Liver (tissue), 9 donors: ENCODE data around the gene ASXL1. TPM values are rescaled to one million over a fixed set of nuclear protein-coding genes. Genes with fewer than 3 reads are reported as not detected.
A peak's percentile ranks its signal among the peaks of the same experiment; 100 is the strongest.

Experiments used
- DNase-seq: peaks from one replicate; pipeline ENCODE4 v3.0.0-alpha.2; 2017; ENCODE audit warnings: low spot score
- H3K27ac ChIP-seq, 2 donors: one replicate each; pipeline ENCODE4 v1.7.0; 2013; ENCODE audit warnings: inconsistent platforms in 2 of 2, low read length in 2 of 2, control low read depth in 1 of 2, low read depth in 1 of 2, mild to moderate bottlenecking in 1 of 2
- H3K27me3 ChIP-seq, 4 donors: one replicate each; pipeline versions ENCODE4 v1.6.1 to v1.7.0; 2013; ENCODE audit warnings: low read length in 3 of 4, inconsistent platforms in 1 of 4, mild to moderate bottlenecking in 1 of 4, moderate library complexity in 1 of 4; ENCODE audit not compliant: control insufficient read depth in 4 of 4, insufficient read depth in 4 of 4
- H3K36me3 ChIP-seq, 4 donors: one replicate each; pipeline versions ENCODE4 v1.6.1 to v1.7.0; 2013; ENCODE audit warnings: low read length in 3 of 4, mild to moderate bottlenecking in 3 of 4, low read depth in 1 of 4, moderate library complexity in 1 of 4; ENCODE audit not compliant: control insufficient read depth in 4 of 4, insufficient read depth in 3 of 4
- H3K4me1 ChIP-seq, 4 donors: one replicate each; pipeline versions ENCODE4 v1.6.1 to v1.7.0; 2013; ENCODE audit warnings: low read length in 3 of 4, mild to moderate bottlenecking in 3 of 4, moderate library complexity in 1 of 4; ENCODE audit not compliant: control insufficient read depth in 4 of 4, insufficient read depth in 4 of 4
- H3K4me3 ChIP-seq, 3 donors: one replicate each; pipeline versions ENCODE4 v1.6.1 to v1.7.0; 2013; ENCODE audit warnings: low read length in 3 of 3, control low read depth in 1 of 3, low read depth in 1 of 3, mild to moderate bottlenecking in 1 of 3
- H3K9ac ChIP-seq, 2 donors: one replicate each; pipeline ENCODE4 v1.7.0; 2013; ENCODE audit warnings: low read length in 2 of 2, mild to moderate bottlenecking in 2 of 2, moderate library complexity in 2 of 2, control low read depth in 1 of 2, low read depth in 1 of 2
- H3K9me3 ChIP-seq, 4 donors: one replicate each; pipeline versions ENCODE4 v1.6.1 to v1.7.0; 2013; ENCODE audit warnings: low read length in 3 of 4; ENCODE audit not compliant: control insufficient read depth in 4 of 4
- EGR1 ChIP-seq, 2 donors: IDR thresholded peaks; 2 replicates each; pipeline ENCODE4 v1.6.1; 2016 to 2018; ENCODE audit warnings: antibody characterized with exemption in 2 of 2, low read depth in 2 of 2
- FOXA1 ChIP-seq: IDR thresholded peaks from 2 replicates; pipeline ENCODE4 v1.6.1; 2016; ENCODE audit warnings: antibody characterized with exemption
- FOXA2 ChIP-seq: IDR thresholded peaks from 2 replicates; pipeline ENCODE4 v1.6.1; 2016; ENCODE audit warnings: antibody characterized with exemption
- HNF4A ChIP-seq, 2 donors: conservative IDR thresholded peaks; 2 replicates each; pipeline ENCODE4 v1.6.1; 2016; ENCODE audit warnings: antibody characterized with exemption in 2 of 2, mild to moderate bottlenecking in 2 of 2
- HNF4G ChIP-seq: IDR thresholded peaks from 2 replicates; pipeline ENCODE4 v1.6.1; 2016; ENCODE audit warnings: antibody characterized with exemption
- NR2F2 ChIP-seq: IDR thresholded peaks from 2 replicates; pipeline ENCODE4 v1.6.1; 2016; ENCODE audit warnings: antibody characterized with exemption
- RAD21 ChIP-seq, 2 donors: IDR thresholded peaks; 2 replicates each; pipeline ENCODE4 v1.6.1; 2016; ENCODE audit warnings: antibody characterized with exemption in 2 of 2, mild to moderate bottlenecking in 2 of 2
- RXRA ChIP-seq, 2 donors: IDR thresholded peaks; 2 replicates each; pipeline ENCODE4 v1.6.1; 2017 to 2018; ENCODE audit warnings: antibody characterized with exemption in 2 of 2, mild to moderate bottlenecking in 1 of 2
- SP1 ChIP-seq: IDR thresholded peaks from 2 replicates; pipeline ENCODE4 v1.6.1; 2018; ENCODE audit warnings: antibody characterized with exemption, mild to moderate bottlenecking
- TAF1 ChIP-seq: conservative IDR thresholded peaks from 2 replicates; pipeline ENCODE4 v1.6.1; 2016; ENCODE audit warnings: antibody characterized with exemption, mild to moderate bottlenecking
- YY1 ChIP-seq: IDR thresholded peaks from 2 replicates; pipeline ENCODE4 v1.6.1; 2016; ENCODE audit warnings: antibody characterized with exemption, mild to moderate bottlenecking
- WGBS: extraction: QIAGEN DNeasy Blood & Tissue Kit; methylation state at CpG from one replicate; pipeline ENCODE4 v1.1.7; 2013; 5-methylcytosine and 5-hydroxymethylcytosine counted together
- polyA plus RNA-seq, 2 donors: library from polyadenylated mRNA; stranded (reverse) in 1 of 2; unstranded in 1 of 2; fragments of 200-250 nt in 1 of 2; fragments of >200 nt in 1 of 2; fragmentation: Nextera tagmentation in 1 of 2; extraction: Ambion mirVana in 1 of 2; gene quantifications; one replicate each; pipeline versions ENCODE4 v1.2.1 to v1.2.3, GENCODE V29; 2013 to 2015
- total RNA-seq, 2 donors: library from RNA; depleted of rRNA; stranded (reverse); fragments of >200 nt; gene quantifications; one replicate each; pipeline ENCODE4 v1.2.3, GENCODE V29; 2014
- TF ChIP-seq, protein P1 (sequence below): fragments of 150-350 bp; IDR thresholded peaks from 2 replicates; pipeline ENCODE4 v1.5.1; 2017; ENCODE audit warnings: improper control_type of control experiment, low read depth, low read length; ENCODE audit not compliant: missing input control
- TF ChIP-seq, protein P2 (sequence below): IDR thresholded peaks from 2 replicates; pipeline ENCODE4 v1.6.1; 2016; ENCODE audit warnings: antibody characterized with exemption, mild to moderate bottlenecking
- TF ChIP-seq, protein P3 (sequence below): IDR thresholded peaks from 2 replicates; pipeline ENCODE4 v1.6.1; 2016; ENCODE audit warnings: antibody characterized with exemption
- TF ChIP-seq, protein P4 (sequence below): IDR thresholded peaks from 2 replicates; pipeline ENCODE4 v1.6.1; 2016; ENCODE audit warnings: antibody characterized with exemption
- donor health status: healthy.
- donor health status: healthy.
- donor health status: healthy.
- donor health status: healthy.
- donor health status: healthy.

Gene ASXL1
- total and polyA plus RNA-seq, 4 donors, result 13.4 to 61.3 (median 24.5) TPM

DNA sequence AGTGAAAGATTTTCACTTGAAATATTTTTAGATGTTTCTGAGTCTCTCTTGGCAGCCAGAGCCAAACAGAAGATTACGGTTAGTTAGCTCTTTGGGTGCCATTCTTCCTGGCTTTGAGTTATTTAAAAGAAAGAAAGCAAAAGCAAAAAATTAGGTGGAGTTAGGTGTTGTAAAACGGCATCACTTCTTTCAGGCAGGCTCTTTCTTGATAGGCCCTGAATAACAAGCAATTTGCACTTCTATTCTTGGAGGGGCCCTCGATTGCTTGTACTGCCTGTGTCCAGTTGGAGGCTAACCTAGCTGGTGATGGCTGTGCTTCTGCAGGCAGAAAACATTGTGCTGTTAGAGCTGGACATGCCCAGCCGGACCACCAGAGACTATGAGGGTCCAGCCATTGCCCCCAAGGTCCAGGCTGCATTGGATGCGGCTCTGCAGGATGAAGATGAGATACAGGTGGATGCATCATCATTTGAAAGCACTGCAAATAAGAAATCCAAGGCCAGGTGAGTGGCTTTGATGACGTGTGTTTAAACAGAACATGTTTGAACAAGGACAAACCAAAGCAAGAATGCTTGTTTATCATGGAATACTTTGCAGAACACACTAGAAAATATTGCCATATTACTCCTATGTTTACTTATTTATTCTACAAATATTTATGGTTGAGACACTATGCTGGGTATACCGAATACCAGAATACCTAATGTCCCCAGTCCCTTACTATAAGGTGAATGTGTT lies 28.1 kb upstream of the ASXL1 start:
- no peak overlapping the region for H3K4me3 ChIP-seq
- peaks cover 0 to 18% (median 5%) of the 10 kb centered on the region in 4 donors for H3K4me1 ChIP-seq
- H3K27me3 ChIP-seq, result no peaks in the 10 kb centered on the region
- H3K27ac ChIP-seq, result no peak overlapping the region
- no peaks in the 10 kb centered on the region for H3K9me3 ChIP-seq
- peaks cover 2 to 14% (median 11%) of the 10 kb centered on the region in 4 donors for H3K36me3 ChIP-seq
- WGBS, result 68% methylated on average over 7 of the region's 7 CpGs
- DNase-seq, result no peak
- no peak overlapping the region for H3K9ac ChIP-seq
- TF ChIP-seq, protein P1, sequence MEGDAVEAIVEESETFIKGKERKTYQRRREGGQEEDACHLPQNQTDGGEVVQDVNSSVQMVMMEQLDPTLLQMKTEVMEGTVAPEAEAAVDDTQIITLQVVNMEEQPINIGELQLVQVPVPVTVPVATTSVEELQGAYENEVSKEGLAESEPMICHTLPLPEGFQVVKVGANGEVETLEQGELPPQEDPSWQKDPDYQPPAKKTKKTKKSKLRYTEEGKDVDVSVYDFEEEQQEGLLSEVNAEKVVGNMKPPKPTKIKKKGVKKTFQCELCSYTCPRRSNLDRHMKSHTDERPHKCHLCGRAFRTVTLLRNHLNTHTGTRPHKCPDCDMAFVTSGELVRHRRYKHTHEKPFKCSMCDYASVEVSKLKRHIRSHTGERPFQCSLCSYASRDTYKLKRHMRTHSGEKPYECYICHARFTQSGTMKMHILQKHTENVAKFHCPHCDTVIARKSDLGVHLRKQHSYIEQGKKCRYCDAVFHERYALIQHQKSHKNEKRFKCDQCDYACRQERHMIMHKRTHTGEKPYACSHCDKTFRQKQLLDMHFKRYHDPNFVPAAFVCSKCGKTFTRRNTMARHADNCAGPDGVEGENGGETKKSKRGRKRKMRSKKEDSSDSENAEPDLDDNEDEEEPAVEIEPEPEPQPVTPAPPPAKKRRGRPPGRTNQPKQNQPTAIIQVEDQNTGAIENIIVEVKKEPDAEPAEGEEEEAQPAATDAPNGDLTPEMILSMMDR, result no peak
- TF ChIP-seq HNF4G (no peak), NR2F2 (no peak), YY1 (peak; percentile 21), RXRA (IDR thresholded peaks at IDR 0.05) (peak in 1 of 2 donors; percentile 28), FOXA1 (no peak), FOXA2 (peak; percentile 45), TAF1 (no peak), SP1 (peak; percentile 7), RAD21 (IDR thresholded peaks at IDR 0.05) (no peak), HNF4A (conservative IDR thresholded peaks at IDR 0.05) (peak in 1 of 2 donors; percentile 28), EGR1 (IDR thresholded peaks at IDR 0.05; ENCODE audit: low read depth in 2 of 2) (no peak)
- TF ChIP-seq, protein P2, sequence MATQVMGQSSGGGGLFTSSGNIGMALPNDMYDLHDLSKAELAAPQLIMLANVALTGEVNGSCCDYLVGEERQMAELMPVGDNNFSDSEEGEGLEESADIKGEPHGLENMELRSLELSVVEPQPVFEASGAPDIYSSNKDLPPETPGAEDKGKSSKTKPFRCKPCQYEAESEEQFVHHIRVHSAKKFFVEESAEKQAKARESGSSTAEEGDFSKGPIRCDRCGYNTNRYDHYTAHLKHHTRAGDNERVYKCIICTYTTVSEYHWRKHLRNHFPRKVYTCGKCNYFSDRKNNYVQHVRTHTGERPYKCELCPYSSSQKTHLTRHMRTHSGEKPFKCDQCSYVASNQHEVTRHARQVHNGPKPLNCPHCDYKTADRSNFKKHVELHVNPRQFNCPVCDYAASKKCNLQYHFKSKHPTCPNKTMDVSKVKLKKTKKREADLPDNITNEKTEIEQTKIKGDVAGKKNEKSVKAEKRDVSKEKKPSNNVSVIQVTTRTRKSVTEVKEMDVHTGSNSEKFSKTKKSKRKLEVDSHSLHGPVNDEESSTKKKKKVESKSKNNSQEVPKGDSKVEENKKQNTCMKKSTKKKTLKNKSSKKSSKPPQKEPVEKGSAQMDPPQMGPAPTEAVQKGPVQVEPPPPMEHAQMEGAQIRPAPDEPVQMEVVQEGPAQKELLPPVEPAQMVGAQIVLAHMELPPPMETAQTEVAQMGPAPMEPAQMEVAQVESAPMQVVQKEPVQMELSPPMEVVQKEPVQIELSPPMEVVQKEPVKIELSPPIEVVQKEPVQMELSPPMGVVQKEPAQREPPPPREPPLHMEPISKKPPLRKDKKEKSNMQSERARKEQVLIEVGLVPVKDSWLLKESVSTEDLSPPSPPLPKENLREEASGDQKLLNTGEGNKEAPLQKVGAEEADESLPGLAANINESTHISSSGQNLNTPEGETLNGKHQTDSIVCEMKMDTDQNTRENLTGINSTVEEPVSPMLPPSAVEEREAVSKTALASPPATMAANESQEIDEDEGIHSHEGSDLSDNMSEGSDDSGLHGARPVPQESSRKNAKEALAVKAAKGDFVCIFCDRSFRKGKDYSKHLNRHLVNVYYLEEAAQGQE, result no peak
- TF ChIP-seq, protein P3, sequence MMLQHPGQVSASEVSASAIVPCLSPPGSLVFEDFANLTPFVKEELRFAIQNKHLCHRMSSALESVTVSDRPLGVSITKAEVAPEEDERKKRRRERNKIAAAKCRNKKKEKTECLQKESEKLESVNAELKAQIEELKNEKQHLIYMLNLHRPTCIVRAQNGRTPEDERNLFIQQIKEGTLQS, result no peak

DNA sequence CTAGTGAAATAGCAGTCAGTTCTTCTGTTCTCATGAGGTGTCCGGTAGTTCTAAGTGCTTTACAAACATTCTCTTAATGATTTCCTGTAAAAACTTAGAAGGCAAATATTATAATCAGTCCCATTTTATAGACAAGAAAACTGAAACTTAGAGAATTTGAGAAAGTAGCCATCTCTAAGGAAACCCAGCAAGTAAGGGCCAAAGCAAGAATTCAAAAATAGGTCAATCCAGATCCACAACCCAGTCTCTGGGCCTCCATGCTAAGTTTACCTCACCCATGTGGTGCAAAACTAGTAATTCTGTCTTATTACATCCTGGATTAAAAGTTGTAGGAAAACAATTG lies 27.6 kb upstream of the ASXL1 start:
- peaks cover 0 to 16% (median 4%) of the 10 kb centered on the region in 4 donors for H3K4me1 ChIP-seq
- DNase-seq, result no peak
- TF ChIP-seq YY1, result peak; percentile 8
- TF ChIP-seq, protein P4, sequence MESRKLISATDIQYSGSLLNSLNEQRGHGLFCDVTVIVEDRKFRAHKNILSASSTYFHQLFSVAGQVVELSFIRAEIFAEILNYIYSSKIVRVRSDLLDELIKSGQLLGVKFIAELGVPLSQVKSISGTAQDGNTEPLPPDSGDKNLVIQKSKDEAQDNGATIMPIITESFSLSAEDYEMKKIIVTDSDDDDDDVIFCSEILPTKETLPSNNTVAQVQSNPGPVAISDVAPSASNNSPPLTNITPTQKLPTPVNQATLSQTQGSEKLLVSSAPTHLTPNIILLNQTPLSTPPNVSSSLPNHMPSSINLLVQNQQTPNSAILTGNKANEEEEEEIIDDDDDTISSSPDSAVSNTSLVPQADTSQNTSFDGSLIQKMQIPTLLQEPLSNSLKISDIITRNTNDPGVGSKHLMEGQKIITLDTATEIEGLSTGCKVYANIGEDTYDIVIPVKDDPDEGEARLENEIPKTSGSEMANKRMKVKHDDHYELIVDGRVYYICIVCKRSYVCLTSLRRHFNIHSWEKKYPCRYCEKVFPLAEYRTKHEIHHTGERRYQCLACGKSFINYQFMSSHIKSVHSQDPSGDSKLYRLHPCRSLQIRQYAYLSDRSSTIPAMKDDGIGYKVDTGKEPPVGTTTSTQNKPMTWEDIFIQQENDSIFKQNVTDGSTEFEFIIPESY, result no peak
- H3K27me3 ChIP-seq, result no peaks in the 10 kb centered on the region
- 48% methylated on average over 1 of the region's 1 CpG for WGBS
- H3K4me3 ChIP-seq, result no peak overlapping the region
- H3K9ac ChIP-seq, result no peak overlapping the region
- peaks cover 2 to 14% (median 11%) of the 10 kb centered on the region in 4 donors for H3K36me3 ChIP-seq
- H3K9me3 ChIP-seq, result no peaks in the 10 kb centered on the region
- H3K27ac ChIP-seq, result peak overlapping the region in 1 of 2 donors; percentile 33
